GM12878 (cell line): ENCODE results near the gene RABEP2. TPM values are rescaled to one million over a fixed set of nuclear protein-coding genes. Genes with fewer than 3 reads are reported as not detected.
A peak's percentile ranks its signal among the peaks of the same experiment; 100 is the strongest.

Experiments
- ATF2 ChIP-seq: IDR thresholded peaks from 2 replicates; pipeline ENCODE4 v1.6.1; 2012; ENCODE audit warnings: low read length, inconsistent platforms
- BCL3 ChIP-seq: IDR thresholded peaks from 2 replicates; pipeline ENCODE4 v1.6.1; 2011; ENCODE audit warnings: borderline replicate concordance, low read depth, mild to moderate bottlenecking, moderate library complexity, low read length; ENCODE audit not compliant: insufficient read depth, poor library complexity, severe bottlenecking
- CBFB ChIP-seq: IDR thresholded peaks from 2 replicates; pipeline ENCODE4 v1.6.1; 2016; ENCODE audit warnings: antibody characterized with exemption, low read depth
- CEBPB ChIP-seq, 2 experiments: fragments of 150-350 bp in 1 of 2; IDR thresholded peaks; 2 replicates each; pipeline ENCODE4 v1.6.1; 2012 to 2014; ENCODE audit warnings: low read depth in 2 of 2, low read length in 2 of 2, borderline replicate concordance in 1 of 2, inconsistent platforms in 1 of 2
- E2F4 ChIP-seq: IDR thresholded peaks from 2 replicates; pipeline ENCODE4 v1.6.1; 2012; ENCODE audit warnings: low read depth, low read length, improper control_type of control experiment
- FOS ChIP-seq: IDR thresholded peaks from 3 replicates; pipeline ENCODE4 v1.6.1; 2011; ENCODE audit warnings: borderline replicate concordance; ENCODE audit not compliant: insufficient read length; ENCODE audit errors: extremely low read depth
- MYC ChIP-seq: IDR thresholded peaks from 2 replicates; pipeline ENCODE4 v1.6.1; 2011; ENCODE audit warnings: mild to moderate bottlenecking, low read length, moderate library complexity, inconsistent platforms; ENCODE audit not compliant: insufficient read depth, insufficient replicate concordance, insufficient read length, severe bottlenecking
- NFIC ChIP-seq: IDR thresholded peaks from 2 replicates; pipeline ENCODE4 v1.6.1; 2012; ENCODE audit warnings: low read depth, mild to moderate bottlenecking, inconsistent platforms, low read length, moderate library complexity
- NFYA ChIP-seq: IDR thresholded peaks from 2 replicates; pipeline ENCODE4 v1.6.1; 2011; ENCODE audit warnings: low read depth, mild to moderate bottlenecking, low read length, improper control_type of control experiment, borderline replicate concordance
- NRF1 ChIP-seq: conservative IDR thresholded peaks from 2 replicates; pipeline ENCODE4 v1.6.1; 2011; ENCODE audit warnings: mild to moderate bottlenecking, low read depth, low read length, improper control_type of control experiment
- PML ChIP-seq: IDR thresholded peaks from 2 replicates; pipeline ENCODE4 v1.6.1; 2012; ENCODE audit warnings: low read length, inconsistent platforms
- POU2F2 ChIP-seq: IDR thresholded peaks from 3 replicates; pipeline ENCODE4 v1.6.1; 2011; ENCODE audit warnings: low read depth, mild to moderate bottlenecking, low read length, borderline replicate concordance
- REST ChIP-seq: IDR thresholded peaks from 2 replicates; pipeline ENCODE4 v1.6.1; 2012; ENCODE audit warnings: mild to moderate bottlenecking, low read depth, low read length
- STAT1 ChIP-seq: fragments of 450-650 bp; conservative IDR thresholded peaks from 2 replicates; pipeline ENCODE4 v1.6.1; 2014; ENCODE audit warnings: antibody characterized with exemption, mild to moderate bottlenecking
- ZBTB4 ChIP-seq: fragments of 450-650 bp; formaldehyde crosslinking; IDR thresholded peaks from 2 replicates; pipeline ENCODE4 v1.4.0; 2022; ENCODE audit warnings: mild to moderate bottlenecking, moderate library complexity
- ZNF207 ChIP-seq: fragments of 450-650 bp; IDR thresholded peaks from 2 replicates; pipeline ENCODE4 v1.6.1; 2014; ENCODE audit warnings: antibody characterized with exemption, mild to moderate bottlenecking, borderline replicate concordance
- ZSCAN29 ChIP-seq: fragments of 450-650 bp; IDR thresholded peaks from 2 replicates; pipeline ENCODE4 v1.6.1; 2017; ENCODE audit warnings: mild to moderate bottlenecking, moderate library complexity
- polyA plus RNA-seq, 11 experiments: library from polyadenylated mRNA; depleted of rRNA in 4 of 11; unstranded in 6 of 11; stranded (reverse) in 5 of 11; fragments of >200 nt; fragmentation: Nextera tagmentation in 4 of 11; fragmentation: Illumina TruSeq in 1 of 11; extraction: Ambion mirVana in 4 of 11; extraction: Trizol in 1 of 11; gene quantifications; 1 replicate in 1 of 11; 2 replicates in 10 of 11; pipeline versions ENCODE4 v1.2.1 to v1.2.3, GENCODE V29; 2011 to 2016; ENCODE audit warnings: inconsistent platforms in 2 of 11, missing spikeins in 2 of 11, low read depth in 1 of 11
- total RNA-seq, 4 experiments: library from RNA; depleted of rRNA in 3 of 4; stranded (reverse); fragments of >200 nt in 3 of 4; fragmentation: Illumina TruSeq in 1 of 4; extraction: Trizol in 1 of 4; gene quantifications; 2 replicates each; pipeline versions ENCODE4 v1.2.1 to v1.2.3, GENCODE V29; 2013 to 2021

RABEP2 gene
- total and polyA plus RNA-seq, 10 of the 15 experiments (the other 5 are each of a cell fraction or from before 2014, with no cell fraction given): 0.47 to 33.2 (median 18.6) TPM

GRCh38 chr16:28950648-28951409 is 25.8 kb upstream of the RABEP2 start, which contains the start of gene NFATC2IP (continued):
- no peak for TF ChIP-seq REST
- TF ChIP-seq CEBPB (IDR thresholded peaks at IDR 0.05; ENCODE audit: borderline replicate concordance in 1 of 2, low read depth in 2 of 2, low read length in 2 of 2): no peak
- TF ChIP-seq POU2F2: no peak
- no peak for TF ChIP-seq BCL3
- TF ChIP-seq ZBTB4 (CRISPR knock-in tag): no peak
- TF ChIP-seq STAT1: no peak
- peak; percentile 79 for TF ChIP-seq FOS
- no peak for TF ChIP-seq PML
- TF ChIP-seq ZSCAN29: no peak
- TF ChIP-seq NRF1: no peak
- peak; percentile 93 for TF ChIP-seq E2F4
- TF ChIP-seq NFIC: no peak
- no peak for TF ChIP-seq ATF2
- peak; percentile 50 for TF ChIP-seq MYC
- no peak for TF ChIP-seq CBFB
- TF ChIP-seq NFYA: peak; percentile 38; the same call in 1 of the 2 replicates
- TF ChIP-seq ZNF207: no peak
